Measurements from ENCODE around the gene ABCC11.
A peak's percentile ranks its signal among the peaks of the same experiment; 100 is the strongest.
"Not testable (repeated sequence)": the region's sequence is repeated elsewhere in the genome, so short reads cannot be mapped to it uniquely, and the experiment has no call there.

The ABCC11 gene

DNA sequence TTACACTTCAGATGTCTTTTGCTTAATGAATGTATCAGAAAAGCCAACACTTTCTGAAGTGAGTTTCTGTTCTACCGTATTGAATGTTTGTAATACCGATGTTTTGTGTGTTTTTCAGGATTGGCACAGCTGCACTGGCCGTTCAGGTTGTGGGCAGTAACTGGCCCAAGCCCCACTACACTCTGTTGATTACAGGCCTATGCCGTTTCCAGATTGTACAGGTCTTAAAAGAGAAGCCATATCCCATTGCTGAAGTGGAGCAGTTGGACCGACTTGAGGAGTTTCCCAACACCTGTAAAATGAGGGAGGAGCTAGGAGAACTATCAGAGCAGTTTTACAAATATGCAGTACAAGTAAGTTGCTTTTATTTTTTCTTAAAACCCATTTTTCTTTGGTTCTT is 4.7 kb upstream of the ABCC11 start:
- no peak for DNase-seq (ENCODE audit: extremely low spot score, insufficient read length, low read depth)
- no peak for FAIRE-seq

DNA sequence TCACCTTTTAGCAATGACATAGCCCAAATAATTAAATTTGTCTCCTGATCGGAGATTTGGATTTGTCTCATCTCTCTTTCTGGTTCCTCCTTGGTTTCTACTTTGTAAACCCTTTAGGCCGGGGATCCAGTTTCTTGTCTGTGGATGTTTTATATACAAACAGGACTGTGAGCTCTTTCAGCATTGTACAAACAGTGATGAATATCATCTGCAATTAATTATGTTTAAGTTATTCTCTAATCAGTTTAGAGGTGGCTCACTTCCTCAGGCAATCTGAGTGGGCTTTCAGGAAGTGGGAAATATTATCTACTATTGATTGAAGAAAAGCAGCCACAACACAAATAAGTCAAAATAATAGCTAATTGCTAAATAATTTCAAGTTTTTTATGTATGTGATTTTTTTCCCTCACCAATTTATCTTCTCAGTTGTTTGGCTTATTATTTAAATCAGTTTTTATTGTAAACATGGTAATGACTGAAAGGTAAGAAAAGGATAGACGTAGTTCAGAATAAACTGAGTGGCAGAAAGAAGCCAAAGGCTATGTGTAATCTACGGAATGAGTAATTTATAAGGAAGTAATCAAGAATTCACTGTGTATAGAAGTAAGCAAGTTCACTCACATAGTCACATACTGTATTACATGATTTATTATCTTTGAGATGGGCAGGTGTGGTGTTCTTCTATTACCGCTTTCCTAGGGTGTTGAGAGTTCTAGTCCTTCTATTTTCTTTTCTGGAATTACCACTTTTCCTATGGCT is 3.4 kb upstream of the ABCC11 start:
- FAIRE-seq (no peak), DNase-seq (ENCODE audit: extremely low spot score, insufficient read length, low read depth) (no peak)

DNA sequence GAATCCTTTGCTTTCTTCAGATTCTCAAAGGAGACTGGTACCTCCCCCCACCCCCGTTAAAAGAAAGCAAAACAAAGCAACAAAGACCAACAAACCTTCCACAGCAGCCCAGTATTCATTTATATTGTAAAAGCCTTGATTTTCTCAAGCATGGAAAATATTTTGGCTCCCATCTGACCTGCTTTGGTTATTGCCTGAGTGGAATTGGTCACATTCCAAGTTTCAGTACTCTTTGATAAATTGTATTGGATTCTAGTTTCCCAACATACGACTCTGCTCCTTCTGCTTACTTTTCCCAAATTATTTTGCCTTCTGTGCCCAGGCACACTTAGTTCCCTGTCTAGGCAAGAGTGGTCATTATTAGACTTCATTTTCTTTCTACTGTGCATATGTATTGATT is 1.3 kb downstream of the ABCC11 start:
- DNase-seq (ENCODE audit: extremely low spot score, insufficient read length, low read depth) (no peak), FAIRE-seq (no peak)

DNA sequence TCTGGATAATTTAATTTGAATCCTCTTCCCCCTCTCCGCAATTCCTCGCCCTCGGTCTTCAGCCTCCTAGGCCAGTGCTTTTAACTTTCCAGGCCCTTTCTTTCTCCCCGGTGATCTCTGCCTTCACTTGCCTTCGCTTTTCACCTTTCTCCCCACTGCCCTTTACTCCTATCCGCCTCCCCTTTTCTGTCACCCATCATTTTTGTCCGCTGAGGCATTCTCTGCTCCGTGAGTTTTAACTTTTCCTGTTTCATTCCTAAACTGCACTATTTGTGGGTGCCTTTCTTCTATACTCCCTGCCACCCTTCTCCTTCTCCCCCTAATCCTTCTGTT is 2.5 kb downstream of the ABCC11 start:
- DNase-seq (ENCODE audit: extremely low spot score, insufficient read length, low read depth): no peak
- no peak for FAIRE-seq

DNA sequence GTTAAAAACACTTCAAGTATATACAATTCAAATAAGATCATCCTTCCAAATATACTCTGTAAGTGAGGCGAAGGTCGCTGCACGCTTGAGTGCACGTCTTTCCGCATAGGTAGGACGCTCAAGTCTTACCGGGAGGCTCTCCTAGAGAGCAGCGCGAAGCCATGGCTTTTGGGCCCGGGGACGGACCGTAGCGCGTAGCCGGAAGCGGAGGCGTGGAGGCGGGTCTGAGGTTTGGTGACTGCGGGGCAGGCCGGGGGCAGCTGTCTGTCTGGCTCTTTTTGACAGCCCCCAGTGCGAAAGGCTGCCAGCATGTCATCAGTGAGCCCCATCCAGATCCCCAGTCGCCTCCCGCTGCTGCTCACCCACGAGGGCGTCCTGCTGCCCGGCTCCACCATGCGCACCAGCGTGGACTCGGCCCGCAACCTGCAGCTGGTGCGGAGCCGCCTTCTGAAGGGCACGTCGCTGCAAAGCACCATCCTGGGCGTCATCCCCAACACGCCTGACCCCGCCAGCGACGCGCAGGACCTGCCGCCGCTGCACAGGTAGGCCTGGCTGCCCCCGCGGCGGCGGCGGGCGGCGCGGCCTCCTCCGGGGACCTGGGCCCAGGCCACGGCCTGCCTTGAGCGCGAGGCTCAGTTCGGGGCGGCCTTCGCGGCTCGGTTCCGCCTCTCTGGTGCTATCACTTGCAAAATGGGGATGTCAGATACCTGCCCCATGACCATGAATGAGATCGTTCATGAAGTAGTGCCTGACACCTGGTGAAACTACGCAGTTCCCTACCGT is 3.1 kb downstream of the ABCC11 start, which contains the start of gene LONP2:
Gene LONP2 (plus strand): TSS at position 221 of the 783 bp plus-strand sequence. CDS start 89 bp downstream, at position 310.
- peak; percentile 90 for FAIRE-seq
- DNase-seq (ENCODE audit: extremely low spot score, insufficient read length, low read depth): peak; percentile 80

DNA sequence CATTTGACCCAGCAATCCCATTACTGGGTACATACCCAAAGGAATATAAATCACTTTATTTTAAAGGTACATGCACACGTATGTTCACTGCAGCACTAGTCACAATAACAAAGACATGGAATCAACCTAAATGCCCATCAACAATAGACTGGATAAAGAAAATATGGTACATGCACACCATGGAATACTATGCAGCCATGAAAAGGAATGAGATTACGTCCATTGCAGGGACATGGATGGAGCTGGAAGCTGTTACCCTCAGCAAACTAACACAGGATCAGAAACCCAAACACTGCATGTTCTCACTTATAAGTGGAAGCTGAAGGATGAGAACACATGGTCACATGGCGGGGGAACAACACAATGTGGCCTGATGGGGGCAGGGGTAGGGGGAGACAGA is 7.2 kb downstream of the ABCC11 start:
- FAIRE-seq; DNase-seq (ENCODE audit: extremely low spot score, insufficient read length, low read depth): not testable (repeated sequence)

DNA sequence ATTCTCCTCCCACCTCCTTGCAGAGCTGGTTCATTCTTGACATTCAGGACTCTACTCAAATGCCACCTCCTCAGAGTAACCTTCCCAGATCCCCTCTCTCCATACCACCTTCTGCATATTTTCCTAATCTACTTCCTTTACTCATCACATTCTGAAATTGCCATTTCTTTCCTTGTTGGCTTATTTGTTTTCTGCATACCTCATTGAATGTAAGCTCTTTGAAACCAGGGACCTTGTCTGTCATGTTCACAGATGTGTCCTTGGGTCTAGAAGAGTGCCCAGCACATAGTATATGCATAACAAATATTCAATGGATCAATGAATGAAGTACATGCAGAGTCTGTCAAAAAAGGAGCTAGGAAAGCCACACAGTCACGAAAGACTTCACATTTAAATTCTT is 11.1 kb downstream of the ABCC11 start:
- no peak for FAIRE-seq
- no peak for DNase-seq (ENCODE audit: extremely low spot score, insufficient read length, low read depth)

DNA sequence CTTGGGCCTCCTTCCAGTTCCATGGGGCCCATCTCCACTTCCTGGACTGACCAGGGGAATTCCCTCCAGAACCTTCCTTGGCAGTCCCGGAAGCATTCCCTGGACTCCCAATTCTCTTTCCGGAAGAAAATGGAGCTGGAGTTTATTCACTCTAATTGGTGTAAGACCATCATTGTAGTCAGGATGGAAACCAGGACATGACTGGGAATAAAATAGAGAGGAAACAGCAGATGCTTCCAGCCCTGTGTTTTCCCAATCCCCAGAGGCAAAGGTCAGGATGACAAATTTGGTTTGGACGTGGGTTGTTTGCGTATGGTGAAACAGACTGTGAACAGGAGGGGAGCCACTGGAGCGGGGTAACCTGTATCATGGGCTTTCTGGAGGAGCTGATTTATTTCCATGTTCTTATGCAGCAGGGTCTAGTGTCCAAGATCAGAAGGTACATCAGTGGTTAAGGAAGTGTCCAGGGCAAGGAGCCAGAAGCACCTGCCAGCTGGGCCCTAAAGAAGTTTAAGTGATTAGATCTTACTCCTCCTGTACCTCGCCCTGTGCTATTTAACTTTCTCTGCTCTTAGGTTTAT is 11.7 kb downstream of the ABCC11 start:
- FAIRE-seq (no peak), DNase-seq (ENCODE audit: extremely low spot score, insufficient read length, low read depth) (no peak)

DNA sequence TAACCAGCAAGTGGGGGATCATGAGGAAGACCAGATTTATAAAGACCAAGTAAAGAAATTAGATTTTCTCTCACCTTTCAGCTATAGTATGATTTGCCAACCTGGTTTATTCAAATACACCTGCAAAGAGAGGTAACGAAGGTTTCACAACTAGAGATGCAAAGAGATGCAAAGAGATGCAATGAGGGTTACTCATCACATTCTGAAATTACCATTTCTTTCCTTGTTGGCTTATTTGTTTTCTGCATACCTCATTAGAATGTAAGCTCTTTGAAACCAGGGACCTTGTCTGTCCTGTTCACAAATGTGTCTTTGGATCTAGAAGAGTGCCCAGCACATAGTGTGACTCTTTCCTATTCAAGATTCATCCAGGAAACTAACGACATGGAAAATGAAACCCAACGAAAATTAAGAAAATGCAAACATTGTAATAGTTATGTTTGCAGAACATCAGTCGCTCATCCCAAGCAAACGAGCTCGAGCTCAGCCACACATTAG is 12.2 kb downstream of the ABCC11 start:
- DNase-seq (ENCODE audit: extremely low spot score, insufficient read length, low read depth) (no peak), FAIRE-seq (no peak)

DNA sequence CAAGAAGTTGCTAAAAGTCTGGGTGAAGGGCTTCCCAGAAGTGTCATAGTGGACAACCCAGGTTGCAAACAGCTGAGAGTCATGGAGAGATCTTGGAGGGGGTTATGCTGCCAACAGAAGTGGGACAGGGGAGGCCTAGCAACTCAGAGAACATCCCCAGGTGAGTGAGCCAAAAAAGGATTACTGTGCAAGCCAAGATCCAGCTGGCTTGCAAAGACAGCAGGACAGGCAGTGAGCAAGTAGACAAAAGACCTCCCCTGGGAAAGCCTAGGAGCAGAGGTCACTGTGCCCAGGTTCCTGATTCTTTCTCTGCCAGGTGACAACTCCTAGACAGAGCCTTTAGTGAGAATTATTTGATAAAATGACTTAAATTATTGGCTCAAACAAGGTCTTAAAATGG is 12.7 kb downstream of the ABCC11 start:
- no peak for FAIRE-seq
- DNase-seq (ENCODE audit: extremely low spot score, insufficient read length, low read depth): no peak

DNA sequence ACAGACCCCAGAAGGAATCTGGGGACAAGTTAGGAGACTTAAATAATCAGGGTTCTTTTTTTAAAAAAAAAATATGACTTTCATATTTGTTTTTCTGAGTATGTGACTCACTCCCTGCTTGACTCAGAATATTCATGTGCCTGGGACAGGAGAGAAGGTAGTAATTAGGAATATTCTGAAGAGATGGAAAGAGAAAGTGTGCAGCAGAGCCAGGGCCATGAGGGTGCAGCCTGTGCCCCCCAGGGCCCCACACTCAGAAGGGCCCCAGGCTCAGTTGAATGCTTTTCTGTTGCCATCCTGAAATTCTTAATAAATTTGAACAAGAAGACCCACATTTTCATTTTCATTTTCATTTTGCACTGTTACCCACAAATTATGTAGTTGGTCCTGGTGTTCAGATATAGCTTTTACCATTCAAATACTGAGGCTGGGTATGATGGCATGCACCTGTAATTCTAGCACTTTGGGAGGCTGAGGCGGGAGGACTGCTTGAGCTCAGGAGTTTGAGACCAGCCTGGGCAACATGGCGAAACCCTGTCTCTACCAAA is 14.8 kb downstream of the ABCC11 start:
- FAIRE-seq (peak; percentile 44), DNase-seq (ENCODE audit: extremely low spot score, insufficient read length, low read depth) (no peak)

DNA sequence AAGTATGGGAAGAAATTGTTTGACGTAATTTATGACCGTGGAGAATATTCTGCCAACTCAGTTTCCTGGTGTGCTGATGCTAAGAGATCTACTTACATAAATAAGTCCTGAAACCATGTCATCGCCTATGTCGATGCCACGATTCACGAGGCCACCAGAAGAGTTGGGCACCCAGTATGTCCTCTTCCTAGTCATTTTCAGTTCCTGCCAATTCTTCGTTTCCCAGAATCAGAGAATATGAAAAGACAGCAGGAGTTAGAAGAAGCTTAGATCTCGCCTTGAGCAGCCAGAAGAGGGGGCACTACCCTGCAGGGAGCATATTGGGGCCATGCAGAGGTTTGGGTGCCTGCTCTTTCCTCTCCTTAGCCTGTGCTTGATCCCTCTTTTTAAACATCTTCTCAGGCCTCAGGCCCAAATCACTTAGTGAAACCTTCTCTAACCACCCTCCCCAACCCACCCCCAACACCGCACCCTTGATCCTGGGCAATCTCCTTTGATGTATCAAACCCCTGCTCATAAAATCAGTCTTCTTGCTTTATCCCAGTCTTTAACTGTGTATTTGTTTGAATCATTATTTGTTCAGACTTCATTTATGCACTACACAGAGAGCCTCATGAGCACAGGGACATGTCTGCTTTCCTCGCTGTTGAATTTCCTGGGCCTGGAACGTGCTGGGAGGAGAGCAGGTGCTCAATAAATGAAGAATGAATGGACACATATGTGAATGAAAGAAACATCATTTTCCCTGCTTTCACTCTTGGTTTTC is 15.4 kb downstream of the ABCC11 start:
- FAIRE-seq: peak; percentile 69
- DNase-seq (ENCODE audit: extremely low spot score, insufficient read length, low read depth): peak; percentile 12

DNA sequence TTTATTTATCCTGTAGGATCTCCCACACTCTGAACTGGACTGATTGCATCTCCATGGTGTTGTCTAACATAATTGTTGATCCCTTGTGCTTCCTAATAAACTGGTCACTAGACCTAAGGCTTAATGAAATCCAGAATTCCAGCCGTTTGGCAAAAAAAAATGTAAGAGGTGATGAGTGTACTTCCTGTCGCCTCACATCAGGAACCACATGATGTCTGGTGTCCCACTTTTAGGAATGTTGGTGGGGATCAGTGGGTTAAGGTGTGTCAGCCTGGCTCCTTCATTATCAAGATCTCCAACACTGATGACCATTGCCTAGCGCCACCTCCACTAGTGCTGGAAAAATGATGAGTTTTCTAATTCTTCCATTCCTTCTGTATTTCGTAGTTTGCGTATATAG is 21.9 kb downstream of the ABCC11 start:
- no peak for FAIRE-seq
- DNase-seq (ENCODE audit: extremely low spot score, insufficient read length, low read depth): no peak

DNA sequence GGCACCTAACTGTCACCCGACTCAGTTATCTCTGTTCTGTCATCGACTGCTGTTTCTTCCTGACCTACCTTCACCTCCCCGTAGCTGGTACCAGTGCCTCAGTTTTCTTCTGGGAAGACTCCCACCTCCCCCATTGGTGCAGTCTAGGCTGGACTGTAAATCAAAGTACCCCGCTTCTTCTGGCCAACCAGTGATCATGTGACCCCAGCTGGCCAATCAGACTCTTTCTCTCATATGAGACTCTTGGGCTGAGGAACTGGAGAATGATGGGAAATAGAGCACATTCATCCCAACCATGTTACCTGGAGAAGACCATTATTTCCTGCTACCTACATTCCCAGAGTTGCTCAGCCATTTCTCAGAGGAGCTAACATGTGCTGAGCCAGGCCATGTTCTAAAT is 23.8 kb downstream of the ABCC11 start:
- FAIRE-seq (no peak), DNase-seq (ENCODE audit: extremely low spot score, insufficient read length, low read depth) (no peak)

DNA sequence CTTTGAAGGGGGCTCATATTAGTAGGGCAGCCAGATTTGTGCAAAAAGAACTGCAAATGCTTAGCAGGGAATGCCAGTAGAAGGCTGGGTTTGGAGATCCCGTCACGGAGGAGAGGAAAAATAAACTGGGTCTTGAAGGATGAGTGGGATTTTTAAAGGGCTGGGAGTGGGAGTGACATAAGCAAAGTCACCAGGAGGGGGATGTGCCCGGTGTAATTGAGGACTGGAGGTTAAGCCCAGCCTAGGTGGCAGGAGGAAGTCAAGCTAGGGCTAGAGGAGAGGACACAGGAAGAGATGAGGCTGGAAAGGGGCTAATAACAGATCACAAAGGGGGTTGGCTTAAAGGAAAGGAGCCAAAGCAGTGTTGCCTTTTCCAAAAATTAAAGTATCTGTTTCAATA is 26.4 kb downstream of the ABCC11 start:
- DNase-seq (ENCODE audit: extremely low spot score, insufficient read length, low read depth) (no peak), FAIRE-seq (no peak)

DNA sequence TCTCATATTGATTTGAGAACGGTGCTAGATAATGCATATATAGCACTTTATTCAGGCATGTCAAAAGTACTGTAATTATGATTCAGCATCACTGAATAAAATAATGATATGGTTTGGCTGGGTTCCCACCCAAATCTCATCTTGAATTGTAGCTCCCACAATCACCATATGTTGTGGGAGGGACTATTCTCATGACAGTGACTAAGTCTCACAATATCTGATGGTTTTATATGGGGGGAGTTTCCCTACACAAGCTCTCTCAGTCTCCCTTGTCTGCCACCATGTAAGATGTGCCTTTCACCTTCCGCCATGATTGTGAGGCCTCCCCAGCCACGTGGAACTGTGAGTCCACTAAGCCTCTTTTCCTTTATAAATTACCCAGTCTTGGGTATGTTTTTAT is 28.9 kb downstream of the ABCC11 start:
- FAIRE-seq (no peak), DNase-seq (ENCODE audit: extremely low spot score, insufficient read length, low read depth) (no peak)

DNA sequence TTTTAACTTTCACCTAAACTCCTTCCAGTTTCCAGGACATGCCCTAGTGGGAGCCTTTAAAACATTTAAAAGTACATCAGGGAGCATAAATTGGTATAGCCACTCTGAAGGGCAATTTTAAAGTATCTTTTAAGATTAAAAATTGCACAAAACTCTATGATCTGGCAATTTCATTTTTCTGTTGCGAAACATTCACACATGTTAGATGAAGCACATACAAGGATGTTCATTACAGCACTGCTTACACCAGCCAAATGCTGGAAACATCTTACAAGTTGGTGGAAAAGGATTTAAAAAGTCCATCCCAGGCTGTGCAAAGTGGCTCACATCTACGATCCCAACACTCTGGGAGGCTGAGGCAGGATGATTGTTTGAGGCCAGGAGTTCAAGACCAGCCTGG is 29.6 kb downstream of the ABCC11 start:
- no peak for FAIRE-seq

DNA sequence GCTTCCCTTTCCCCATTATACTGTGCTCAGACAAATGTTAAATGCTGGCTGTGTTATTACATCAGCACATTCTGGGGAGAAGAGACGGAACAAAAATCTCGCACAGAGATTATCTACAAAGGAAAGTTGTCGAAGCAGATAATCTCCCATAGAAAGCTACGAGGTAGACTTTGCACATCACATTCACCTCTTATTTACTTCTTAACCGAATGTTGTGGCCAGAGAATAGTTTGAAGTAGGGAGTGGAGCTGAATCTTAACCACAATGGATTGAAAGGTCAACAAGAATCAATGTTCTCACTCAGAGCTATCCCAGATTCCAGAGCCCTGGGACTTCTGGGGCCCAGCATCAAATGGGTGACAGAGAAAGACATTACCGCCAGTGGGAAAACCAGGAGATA is 31.6 kb downstream of the ABCC11 start:
- DNase-seq (ENCODE audit: extremely low spot score, insufficient read length, low read depth) (no peak), FAIRE-seq (no peak)

More for the DNA sequence above, 29.6 kb downstream of the ABCC11 start:
- DNase-seq (ENCODE audit: extremely low spot score, insufficient read length, low read depth): no peak

DNA sequence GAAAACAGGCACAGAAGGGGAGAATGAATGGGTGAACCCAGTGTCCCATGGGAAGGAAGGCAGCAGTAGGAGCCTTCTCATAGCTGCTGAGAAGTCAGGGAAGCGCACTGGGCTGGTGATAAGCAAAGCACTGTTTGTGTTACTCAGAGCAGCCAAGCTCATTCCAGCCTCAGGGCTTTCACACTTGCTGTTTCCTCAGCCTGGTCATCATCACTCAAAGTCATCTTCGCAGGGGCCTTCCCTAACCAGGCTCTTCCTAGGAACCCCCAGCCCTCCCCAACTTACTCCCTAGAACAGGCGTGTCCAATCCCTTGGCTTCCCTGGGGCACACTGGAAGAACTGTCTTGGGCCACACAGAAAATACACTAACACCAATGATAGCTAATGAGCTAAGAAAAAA is 35.3 kb downstream of the ABCC11 start:
- FAIRE-seq (no peak), DNase-seq (ENCODE audit: extremely low spot score, insufficient read length, low read depth) (no peak)

DNA sequence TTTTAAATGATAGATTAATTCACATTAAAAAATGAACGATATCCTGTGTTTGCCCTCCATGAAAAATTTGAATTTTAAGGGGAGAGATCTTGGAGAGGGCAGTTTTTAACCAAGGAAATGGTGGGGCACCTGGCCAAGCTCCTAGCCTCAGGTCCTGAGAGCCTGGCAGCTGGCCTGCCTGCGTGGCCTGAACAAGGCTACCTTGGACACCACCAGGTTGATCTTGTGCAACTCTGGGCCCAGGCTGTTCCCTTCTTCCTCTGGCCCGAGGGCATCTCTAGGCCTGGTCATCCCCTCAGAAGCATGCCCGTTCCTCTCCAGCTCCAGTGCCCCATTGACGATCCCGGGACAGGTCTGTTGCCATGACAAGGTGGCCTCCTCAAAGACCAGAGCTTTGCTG is 36.6 kb downstream of the ABCC11 start:
- FAIRE-seq (no peak), DNase-seq (ENCODE audit: extremely low spot score, insufficient read length, low read depth) (no peak)

Measured in GM18507 (cell line).